GM20000 (cell line): ENCODE data around the gene SPOCK2.
"Not testable (repeated sequence)": the region's sequence is repeated elsewhere in the genome, so short reads cannot be mapped to it uniquely, and the experiment has no call there.

Source experiments
- DNase-seq: peaks from one replicate; pipeline ENCODE4 v3.0.0; 2012; ENCODE audit warnings: low spot score
- CTCF ChIP-seq: IDR thresholded peaks from 2 replicates; pipeline ENCODE4 v1.5.1; 2012; ENCODE audit warnings: mild to moderate bottlenecking, control low read depth; ENCODE audit errors: extremely low read depth, missing control alignments

Gene SPOCK2

GRCh38 chr10:72035252-72035887, 53.0 kb downstream of the SPOCK2 start:
- no peak for TF ChIP-seq CTCF
- no peak for DNase-seq

GRCh38 chr10:72034761-72035160, 53.6 kb downstream of the SPOCK2 start:
- TF ChIP-seq CTCF, result no peak
- no peak for DNase-seq

- no peak for TF ChIP-seq CTCF
- no peak for DNase-seq
Observed at GRCh38 chr10:72034040-72034499, 54.3 kb downstream of the SPOCK2 start.

GRCh38 chr10:72032409-72033162, 55.8 kb downstream of the SPOCK2 start:
- not testable (repeated sequence) for DNase-seq

- no peak for DNase-seq
- TF ChIP-seq CTCF, result no peak
Observed at GRCh38 chr10:72031706-72032105, 56.6 kb downstream of the SPOCK2 start.

GRCh38 chr10:72030762-72031543, 57.4 kb downstream of the SPOCK2 start:
- TF ChIP-seq CTCF, result no peak
- DNase-seq, result no peak

- DNase-seq, result no peak
- TF ChIP-seq CTCF, result no peak
Observed at GRCh38 chr10:72029414-72029813, 58.9 kb downstream of the SPOCK2 start.
